ENCODE measurements around the gene AMPH.
"Not testable (repeated sequence)": the region's sequence is repeated elsewhere in the genome, so short reads cannot be mapped to it uniquely, and the experiment has no call there.

AMPH gene

DNA sequence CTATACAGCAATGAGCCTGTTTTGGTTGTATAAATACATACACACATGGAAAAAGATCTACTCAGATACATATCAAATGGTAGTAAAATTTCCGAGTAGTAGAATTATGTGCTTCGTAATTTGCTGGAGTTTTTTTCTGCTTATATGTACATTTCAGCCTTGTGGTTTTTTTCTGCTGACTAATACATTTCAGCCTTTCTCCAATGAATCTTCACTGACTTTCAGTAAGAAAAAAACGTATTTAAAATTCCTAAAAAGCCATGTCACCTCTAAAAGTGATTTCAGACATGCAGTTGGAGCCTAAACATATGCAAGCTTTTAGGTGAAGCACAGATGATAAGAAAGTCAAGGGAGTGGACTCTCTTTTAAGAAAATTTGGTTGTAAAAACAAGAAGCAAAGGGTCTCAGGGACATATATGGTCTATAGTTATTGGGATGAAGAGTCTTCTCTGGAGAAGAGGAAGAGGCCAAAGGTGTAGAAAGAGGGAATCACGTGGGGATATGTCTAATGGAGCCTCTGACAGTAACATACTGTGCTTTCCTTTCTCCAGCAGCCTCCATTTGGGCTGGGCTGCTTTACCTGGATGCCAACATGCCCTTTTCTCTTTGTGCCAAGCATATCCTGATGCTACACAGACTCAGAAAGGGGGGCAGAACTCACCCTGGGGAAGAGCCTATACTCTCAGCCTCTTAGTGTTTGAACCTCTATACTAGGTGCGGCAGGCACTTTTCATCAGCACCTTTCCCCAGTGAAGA lies 2.4 kb downstream of the AMPH start:
- DNase-seq: no peak

DNA sequence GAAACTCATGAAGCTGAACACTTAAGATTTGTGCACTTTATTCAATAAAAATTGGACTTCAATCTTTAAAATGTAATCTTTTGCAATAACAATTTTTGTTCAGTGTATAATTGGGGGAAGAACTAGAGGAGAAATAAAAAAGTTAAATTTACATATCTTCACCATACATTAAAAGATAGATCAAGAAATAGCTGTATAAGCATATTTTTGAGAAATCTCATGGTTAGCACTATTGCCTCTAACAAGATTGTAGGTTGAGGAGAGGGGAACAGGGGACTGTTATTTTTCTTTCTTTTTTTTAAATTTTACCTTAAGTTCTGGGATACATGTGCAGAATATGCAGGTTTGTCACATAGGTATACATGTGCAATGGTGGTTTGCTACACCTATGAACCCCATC lies 5.3 kb downstream of the AMPH start:
- DNase-seq: no peak

DNA sequence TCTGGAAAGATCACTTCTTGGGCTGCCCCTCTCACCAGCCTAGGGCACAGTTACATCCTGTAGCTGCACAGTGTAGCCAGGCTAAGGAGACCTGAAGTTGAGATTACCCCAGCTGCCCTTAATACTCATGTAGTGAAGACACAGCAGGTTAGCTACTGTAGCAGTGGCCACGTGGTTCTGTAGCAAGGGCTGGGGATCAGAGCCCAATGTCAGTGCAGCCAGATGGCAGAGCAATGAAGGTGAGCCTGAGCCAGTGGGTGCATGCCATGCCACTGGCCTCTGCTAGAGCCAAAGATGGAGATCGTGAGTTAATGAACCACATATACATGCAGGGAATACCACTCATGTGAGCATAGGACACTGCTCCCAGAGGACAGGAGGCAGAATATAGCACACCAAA lies 15.5 kb downstream of the AMPH start:
- no peak for DNase-seq

DNA sequence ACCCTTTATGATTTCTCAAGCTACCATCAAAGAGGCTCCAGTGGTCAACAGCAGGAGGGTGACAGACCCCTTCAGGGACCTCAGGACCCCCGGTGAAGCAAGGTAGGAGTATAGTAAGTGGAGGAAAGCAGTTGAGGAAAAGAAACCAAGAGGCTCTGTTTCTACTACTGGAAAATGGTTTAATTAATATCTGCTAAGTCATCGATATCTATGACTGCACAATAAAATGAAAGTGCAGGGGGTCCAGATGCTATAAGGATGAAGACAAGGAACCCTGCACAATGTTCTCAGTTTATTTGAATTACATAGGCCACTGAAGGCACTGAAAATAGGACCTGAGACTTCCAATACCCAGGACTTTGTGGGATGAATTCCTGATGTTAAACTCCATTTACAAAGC lies 23.7 kb downstream of the AMPH start:
- DNase-seq: no peak

DNA sequence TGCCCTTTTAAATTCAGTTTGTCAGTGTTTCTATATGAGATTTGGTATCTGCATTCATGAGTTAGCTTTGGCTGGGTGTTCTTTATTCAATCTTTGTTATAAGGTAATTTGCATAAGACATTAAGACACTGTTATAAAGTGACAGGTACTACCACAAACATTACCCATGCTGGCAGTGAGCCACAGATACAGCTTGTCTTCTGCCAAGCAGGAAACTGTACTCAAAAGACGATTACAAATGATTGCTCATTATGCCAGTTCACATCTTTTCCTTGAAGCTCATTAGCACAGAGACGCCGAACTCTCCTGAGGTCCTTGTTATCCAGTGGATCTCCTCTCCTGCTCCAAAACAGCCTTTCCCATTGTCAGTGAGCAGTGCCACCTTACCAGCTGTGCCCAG lies 30.4 kb downstream of the AMPH start:
- DNase-seq: no peak

DNA sequence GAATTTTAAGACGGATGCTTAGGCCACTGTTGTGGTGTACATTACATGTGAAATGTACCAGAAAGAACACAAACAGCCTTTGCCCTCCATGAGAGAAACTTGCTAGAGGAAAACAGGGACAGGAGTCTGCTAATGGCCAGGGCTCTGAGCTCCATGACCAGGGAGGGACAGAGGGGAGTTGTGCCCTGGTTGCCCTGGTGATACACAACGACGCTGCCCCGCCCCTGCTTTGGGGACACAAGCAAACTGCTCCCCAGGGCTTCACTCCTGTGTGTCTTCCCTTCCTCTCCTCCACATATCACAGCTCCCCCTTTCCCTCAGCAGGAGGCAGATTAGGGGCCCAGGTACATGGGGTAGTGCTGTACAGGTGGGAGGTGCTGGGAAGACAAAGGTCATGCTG lies 36.2 kb downstream of the AMPH start:
- DNase-seq: no peak

DNA sequence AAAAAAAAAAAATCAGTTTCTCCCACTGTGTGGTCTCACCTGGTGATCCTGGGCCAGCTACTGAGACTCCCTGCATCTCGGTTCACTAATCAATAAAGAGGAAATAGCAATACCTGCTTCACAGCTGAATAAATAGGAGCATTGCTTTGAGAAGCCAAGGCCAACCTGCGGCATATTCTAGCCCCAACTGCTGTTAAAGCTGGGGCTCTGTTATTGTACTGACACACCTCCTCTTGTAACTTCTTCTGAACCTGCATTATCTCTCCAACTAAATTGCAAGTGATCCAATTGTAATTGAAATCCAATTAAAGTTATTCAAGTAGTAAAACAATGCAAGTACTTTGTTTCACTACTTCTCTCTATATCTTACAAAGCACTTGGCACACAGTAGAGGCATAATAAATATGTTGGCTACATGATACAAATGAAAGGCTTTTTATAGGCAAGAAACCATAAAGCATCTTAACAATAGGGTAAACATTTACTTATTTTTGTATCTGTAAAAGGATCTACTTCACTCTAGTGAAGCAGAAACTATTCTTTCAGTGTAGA lies 38.4 kb downstream of the AMPH start:
- DNase-seq: no peak

DNA sequence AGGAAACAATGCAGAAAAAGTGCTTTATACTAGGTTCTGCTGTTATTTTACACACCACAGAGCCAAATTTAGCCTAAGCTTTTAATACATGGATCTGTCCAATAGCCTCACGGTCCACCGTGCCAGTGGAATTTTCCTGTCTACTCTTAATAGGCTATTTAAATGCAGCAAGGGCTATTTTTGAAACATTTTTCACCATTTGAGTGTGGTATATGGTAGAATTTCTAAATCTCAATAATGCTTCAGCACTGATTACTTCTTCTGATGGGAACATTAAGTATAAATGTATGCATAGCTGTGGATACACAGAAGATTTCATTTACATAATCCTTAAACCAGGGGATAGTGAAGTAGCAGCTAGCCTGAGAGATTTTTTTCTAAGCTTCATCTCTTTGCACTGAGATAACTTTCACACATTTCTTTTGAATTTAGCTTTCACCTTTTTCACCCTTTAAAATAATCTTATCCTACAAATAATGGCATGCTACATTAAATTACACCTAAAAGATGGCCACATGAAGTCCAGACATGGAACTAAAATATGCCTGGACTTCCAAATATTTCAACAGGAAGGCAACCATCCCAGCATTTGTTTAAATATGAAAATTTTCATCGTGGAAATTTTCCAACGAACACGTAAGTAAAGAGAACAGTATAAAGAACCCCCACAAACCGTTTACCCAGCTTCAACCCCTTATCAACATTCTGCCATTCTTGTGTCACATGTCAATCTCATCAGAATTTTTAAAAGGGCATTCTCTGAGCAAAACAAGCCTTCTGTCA lies 45.4 kb downstream of the AMPH start:
- DNase-seq: no peak

DNA sequence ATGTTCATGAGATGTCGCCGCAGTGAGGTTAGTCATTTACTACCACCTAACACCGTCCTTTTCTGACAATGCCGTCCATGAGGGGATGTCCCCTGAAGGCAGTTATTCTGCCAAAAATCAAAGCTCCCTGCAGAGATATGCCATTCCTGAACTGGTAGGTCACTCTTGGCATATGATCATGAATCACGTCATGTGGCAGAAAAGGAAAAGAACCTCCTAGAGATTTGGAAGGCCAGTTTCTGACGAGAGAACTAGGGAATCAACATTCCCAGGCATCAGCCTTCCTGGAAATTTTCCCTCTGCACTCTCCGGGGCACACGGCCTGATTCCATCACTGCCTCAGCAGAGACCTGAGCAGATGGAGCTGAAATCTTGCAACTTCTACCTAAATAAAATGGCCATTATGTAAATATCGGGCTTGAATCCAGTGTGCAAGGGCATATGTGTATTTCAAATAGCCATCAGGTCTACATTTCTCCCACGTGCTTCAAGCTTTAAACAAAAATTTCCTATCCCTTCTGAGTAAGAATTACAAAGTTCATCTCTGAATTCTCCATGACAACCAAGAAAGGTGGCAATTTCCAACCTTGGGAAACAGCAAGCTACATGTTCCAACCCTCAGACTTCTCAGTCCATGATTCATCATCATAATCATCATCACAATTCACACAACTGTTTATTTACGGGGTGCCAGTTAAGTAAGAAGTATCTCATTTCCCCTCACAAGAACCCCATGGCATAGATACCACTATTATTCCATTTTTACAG lies 46.5 kb downstream of the AMPH start:
- no peak for DNase-seq

DNA sequence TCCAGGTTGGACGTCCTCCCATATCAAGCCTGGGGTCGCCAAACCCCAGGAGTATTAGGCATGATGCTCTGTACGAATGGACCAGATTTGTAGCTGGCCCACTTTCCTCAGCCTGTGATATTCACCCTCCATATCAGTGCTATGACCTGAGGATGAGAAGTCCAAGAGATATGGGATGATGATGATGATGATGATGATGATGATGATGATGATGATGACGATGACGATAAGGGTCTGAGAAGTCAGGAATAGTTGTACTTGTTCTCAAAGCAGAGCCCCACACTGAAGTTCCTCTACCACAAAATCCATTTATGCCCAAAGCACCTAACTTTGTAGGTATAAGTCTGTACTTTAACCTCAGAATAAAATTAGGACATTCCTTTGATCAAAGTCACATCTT lies 50.7 kb downstream of the AMPH start:
- DNase-seq: no peak

DNA sequence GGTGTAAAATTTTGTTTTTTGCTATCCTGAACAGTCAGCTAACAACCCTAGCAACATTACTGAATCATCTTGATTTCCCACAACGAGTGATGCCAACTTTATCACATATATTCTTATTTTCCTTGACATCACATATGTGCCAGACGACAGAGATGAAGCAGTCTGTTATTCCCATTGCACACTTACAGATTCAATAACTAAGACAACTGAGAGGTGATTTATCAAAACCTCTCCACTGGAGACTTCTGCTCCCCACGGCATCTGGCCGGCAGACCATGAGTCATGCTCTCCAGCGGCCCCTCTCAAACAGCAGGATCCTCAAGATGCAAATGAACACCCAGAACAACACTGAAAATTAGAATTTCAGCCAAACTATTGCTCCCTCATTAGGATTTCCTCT lies 57.1 kb downstream of the AMPH start:
- no peak for DNase-seq

DNA sequence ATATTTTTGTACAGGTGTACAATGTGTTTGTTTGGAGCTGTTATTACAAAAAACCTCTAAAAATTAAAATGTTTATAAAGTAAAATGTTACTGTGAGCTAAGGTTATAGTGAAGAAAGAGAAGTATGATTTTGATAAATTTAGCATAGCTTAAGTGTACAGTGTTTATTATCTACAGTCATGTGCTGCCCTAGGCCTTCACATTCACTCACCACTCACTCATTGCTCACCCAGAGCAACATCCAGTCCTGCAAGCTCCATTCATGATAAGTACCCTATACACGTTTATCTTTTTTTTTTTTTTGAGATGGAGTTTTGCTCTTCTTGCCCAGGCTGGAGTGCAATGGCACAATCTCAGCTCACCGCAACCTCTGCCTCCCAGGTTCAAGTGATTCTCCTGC lies 59.6 kb downstream of the AMPH start:
- not testable (repeated sequence) for DNase-seq

DNA sequence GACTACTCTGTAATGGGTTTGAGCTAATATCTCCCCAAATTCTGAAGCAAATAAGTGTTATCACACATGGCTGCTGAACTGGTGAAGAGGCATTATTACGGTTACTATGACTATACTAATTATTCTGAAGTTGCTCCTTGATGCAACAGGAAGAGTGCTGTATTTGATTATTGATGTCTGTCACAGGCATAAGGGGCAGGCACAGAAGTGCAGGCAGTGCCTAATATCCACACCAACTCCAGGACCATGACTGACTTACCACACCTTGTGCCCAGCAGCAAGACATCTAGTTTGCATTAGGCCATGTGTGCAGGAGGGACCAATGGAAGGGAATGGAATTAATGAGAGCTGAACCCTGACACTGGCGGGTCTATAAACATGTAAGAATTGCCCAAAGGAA lies 62.7 kb downstream of the AMPH start:
- no peak for DNase-seq

DNA sequence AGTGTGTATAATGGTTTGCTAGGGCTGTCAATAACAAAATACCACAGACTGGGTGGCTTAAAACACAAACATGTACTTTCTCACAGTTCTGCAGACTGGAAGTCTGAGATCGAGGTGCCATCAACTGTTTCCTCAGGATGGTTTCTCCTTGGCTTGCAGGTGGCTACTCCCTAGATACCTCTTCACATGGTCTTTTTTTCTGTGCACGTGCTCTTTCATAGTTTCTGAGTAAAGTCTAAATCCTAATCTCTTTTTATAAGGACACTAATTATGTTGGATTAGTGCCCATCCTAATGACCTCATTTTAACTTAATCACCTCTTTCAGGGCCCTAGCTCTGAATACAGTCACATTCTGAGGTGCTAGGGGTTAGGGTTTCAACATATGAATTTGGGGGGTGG lies 65.9 kb downstream of the AMPH start:
- DNase-seq: no peak

DNA sequence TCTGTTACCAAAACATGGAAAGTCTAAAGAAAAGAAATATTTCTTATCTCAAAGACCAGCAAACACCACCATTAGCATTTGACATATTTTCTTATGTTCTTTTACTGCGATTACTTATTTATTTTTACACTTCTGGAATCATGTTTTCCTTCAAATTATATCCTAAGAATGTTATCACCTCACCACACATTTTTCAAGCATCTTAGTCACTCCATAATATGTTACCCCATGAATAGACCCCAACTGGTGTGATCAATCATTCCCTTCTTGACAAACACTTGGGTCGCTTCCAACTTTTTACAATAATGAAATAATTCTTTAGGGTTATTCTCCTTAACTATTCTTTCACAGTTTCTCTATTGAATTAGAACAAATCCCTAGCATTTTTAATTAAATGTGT lies 67.4 kb downstream of the AMPH start:
- no peak for DNase-seq

DNA sequence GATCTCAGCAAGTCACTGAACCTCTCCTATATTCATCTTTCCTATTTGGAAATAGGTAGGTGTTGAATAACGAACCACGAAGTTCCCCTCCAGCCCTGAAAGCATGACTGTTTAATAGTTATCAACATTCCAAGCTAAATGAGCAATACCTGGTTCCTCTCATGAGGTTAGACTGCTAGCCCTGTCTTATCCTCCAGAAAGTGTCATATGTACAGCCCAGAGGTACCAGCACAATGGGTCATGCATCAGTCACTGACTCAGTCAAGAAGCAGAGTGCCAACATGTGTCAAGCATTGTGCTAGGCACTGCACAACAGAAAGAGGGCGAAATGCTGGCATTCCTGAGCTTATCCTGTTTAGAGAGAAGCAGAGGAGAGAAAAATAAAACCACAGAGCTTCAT lies 70.0 kb downstream of the AMPH start:
- DNase-seq: no peak

DNA sequence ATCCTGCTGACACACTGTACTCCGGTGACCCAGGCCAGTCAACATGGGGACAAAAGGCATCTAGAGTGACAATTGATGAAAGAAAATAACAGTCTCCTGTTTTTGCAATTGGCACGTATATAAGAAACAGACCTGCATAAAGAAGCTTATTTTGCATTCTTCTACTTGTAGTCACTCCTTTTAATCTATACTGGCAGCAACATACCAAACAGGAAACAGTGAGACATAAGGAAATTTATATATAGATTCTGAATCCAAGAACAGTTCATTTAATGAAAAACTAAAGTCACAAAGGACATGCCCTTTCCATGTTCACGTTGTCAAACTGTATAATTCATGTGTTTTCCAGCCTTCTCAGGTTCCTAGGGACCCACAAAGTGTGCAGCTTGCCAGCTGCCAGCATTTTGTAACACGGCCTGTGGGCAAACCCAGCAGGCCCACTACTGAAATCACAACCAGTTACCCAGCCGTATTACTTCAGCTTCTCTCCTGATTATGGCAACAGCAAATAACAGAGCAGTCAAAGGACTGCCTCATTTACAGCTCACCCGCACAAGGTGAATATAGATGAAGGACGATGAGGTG lies 72.3 kb downstream of the AMPH start:
- DNase-seq: no peak

DNA sequence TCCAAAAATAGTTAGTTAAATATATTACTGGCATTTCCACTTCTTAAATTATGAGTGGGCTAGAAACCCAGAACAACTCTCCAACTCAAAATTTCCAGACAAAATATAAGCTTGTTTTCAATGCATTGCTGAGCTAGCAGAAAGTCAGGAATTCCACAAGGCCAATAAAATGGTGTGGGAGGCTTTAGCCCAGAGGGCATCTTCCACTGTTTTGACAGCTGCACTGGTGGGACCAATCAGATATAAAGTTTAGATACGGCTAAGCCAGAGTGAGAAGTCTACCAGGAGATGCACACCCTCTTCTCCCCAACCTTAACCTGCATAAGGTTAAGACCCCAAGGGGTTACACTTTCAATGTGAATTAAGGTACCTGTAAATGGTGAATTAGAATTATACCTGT lies 76.6 kb downstream of the AMPH start:
- no peak for DNase-seq

DNA sequence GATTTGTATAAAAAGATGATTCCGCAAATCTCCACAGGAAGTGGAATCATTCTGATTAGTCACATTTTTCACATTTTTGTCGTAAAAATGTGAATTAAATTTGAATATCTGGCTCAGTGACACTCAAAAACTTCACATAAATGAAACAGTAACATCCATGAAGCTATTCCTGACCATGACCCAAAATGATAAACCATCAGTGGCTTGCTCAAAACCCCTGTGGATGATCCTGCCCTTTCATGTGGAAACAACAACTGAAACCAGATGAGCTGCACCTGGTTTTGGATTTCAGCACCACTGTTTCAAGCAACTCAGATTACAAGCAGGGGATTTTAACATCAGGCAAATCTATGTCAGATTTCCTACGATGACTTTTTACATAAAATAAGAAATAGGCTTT lies 80.3 kb downstream of the AMPH start:
- DNase-seq: no peak

DNA sequence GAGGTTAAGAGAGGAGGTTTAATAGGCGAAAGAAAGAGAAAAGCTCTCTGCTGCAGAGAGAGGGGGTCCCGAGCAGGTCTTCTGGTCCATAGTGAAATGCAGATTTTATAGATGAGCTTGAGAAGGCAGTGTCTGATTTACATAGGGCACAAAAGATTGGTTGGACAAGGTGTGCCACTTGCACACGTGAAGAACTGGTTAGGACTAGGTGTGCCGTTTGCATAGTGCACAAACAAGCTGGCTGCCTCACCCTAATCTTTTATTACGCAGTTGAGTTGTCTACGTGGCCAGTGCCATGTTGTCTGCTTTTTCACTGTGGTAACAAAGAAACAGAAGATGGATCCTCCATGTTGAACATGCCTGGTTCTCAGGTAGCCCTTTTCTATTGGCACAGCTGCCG lies 82.6 kb downstream of the AMPH start:
- no peak for DNase-seq

DNA sequence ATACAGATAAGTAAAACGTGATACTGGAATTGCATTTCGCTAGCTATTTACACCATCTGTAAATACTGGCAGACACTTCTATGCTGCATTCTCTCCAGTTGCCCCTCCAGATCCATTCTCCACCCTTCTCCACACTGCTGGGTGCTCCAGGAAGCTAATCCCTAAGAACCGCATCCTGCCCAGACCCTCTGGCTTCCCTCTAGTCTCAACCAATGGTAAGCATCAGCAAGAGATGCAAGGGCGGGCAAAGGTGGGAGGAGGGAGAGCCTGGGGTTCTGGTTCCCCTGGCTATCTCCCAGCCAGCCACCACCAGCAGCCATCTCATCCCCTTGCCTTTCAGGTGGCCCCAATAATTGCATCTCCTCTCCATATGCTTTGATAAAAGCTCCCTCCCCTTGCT lies 84.4 kb downstream of the AMPH start:
- no peak for DNase-seq

DNA sequence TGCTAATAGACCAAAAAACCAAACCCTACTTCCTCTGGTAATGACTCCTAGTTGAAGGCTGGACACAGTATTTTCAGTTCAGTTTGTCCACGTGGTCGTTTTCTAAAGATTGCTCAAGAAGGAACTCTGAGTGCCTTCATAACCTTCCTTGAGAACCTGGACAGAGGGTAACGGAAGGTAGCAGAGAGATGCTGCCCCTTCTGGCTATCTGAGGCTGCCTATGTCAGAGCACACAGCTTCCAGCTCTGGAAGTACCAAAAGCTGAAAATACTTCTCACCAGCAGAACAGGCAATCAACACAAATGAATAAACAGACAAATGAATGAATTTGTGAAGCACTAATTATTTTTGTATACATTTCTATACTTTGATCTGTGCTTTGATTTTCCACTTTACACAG lies 85.2 kb downstream of the AMPH start:
- no peak for DNase-seq

DNA sequence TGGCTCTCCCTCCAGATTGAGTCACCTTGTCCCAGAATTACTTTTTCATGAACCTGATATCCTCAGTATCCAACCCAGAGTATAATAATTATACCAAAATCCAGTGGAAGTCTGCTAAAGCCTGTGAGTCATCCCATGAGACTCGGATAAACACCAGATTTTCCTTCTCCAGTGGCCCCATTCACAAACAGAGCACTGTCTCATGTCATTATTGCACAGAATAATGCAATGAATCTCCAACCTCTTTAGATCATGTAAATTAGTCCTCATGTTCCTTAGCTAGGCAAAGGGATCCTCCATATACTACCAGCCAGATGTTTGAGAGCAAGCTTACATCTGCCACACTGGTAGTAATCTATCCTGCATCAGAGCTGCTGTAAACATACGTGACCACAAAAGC lies 89.0 kb downstream of the AMPH start:
- DNase-seq: no peak

All from suppressor macrophage (primary cell).